Eye (tissue), 1 donor: Measurements from ENCODE around the gene SLFNL1.

Source experiments
- DNase-seq: peaks from one replicate; pipeline ENCODE4 v3.0.0-alpha.2; 2015

The SLFNL1 gene

GRCh38 chr1:40985875-40986274, 35.6 kb downstream of the SLFNL1 start:
- peak; percentile 22 for DNase-seq

DNA sequence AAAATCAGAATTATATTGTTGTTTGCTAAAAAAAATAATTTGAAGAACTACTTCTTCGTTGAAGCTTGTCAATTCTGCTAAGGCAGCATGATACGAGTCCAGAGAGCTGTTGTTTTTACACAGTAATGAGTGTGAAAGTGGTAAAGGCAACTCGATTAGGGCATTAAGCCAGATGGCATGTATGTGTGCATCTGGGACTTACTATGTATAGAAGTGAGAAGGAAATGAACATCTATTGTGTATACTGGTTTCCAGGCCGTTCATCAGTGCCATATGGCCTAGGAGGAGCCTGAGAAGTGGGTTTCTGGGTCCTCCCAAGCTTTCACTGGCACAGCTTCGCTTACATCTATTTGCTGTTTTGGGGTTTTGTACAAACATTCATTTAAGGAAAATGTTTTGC, 36.4 kb downstream of the SLFNL1 start:
- DNase-seq: peak; percentile 53

DNA sequence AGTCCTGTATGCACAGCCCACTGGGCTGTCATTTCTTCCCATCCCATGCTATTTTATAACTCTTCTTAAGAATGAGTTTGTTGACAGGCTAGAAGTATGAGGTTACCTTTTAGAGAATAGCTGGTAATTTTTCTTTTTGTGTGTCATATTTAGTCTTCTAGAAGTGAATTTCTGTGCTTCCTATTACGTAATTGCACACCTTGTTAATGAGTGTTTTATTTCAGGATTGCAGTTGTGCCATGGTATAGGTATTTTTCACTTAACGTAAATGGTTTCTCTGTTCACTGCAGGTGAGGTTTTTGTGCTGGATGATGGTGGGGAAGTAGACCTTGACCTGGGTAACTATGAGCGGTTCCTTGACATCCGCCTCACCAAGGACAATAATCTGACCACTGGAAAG, 37.0 kb downstream of the SLFNL1 start:
- DNase-seq: no peak

- DNase-seq: no peak
Measured at GRCh38 chr1:40984066-40984465, 37.5 kb downstream of the SLFNL1 start.

DNA sequence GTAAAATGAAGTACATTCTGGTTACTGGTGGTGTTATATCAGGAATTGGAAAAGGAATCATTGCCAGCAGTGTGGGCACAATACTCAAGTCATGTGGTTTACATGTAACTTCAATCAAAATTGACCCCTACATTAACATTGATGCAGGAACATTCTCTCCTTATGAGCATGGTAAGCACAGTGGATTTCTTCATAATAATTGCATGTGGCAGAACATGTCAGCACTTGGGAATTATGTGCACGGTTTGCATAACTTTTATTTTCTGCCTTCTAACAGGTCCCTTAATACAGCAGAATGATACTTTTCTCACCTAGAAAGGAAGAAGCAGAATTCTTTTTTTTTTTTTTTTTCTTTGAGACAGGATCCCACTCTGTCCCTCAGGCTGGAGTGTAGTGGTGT, 38.2 kb downstream of the SLFNL1 start:
- no peak for DNase-seq

DNA sequence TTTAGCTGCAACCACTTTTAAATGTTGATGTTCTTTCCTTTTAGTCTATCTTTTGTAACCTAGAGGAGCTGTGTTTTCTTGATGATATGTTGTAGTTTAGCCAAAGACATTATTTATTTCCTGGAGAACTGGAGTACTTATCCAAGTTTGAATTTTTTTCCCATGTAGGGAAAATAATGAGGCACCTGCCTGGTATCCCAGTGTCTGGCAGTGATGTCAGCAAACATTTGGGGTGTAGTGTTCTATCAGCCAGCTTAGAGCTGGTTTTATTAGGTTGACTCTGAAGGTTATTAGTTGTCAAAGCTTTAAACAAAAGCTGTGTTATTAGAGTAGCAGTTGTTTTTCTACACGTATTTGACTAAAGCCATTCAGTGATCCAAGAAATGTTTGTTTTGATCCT, 38.8 kb downstream of the SLFNL1 start:
- DNase-seq: no peak

DNA sequence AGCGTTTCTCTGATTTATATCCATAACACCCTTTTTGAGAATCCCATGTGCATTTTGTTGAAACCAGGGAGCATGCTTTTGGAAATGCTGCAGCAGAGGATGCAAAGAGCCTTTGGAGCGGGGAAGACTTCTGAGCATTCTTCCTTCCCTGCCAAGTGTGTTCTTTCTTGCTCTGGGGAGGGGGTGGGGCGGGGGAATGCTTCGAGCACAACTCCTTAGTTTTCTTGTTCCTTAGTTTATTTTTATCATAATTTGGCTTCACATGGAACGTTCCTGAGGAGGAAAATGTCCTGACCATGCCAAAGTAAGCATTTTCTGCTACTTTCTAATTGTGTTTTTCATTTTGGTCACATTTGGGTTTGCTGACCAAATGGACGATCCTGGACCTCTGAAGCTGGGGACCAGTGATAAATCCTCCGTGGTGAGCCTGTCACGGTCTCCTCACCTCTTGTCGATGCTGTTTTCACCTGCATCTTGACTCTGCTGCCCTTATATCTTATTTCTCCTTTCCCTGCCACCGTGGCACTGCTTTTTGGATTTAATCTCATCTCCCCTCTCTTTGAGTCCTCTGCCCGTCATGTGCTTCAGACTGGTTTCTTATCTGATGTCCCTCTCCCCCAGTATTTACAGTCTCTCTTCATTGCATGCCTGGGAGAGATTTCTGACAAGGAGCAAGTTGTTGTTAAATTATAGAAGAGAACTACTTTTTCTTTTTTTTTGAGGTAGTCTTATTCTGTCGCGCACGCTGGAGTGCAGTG, 39.7 kb downstream of the SLFNL1 start:
- DNase-seq: no peak

GRCh38 chr1:40980453-40981121, 40.9 kb downstream of the SLFNL1 start:
- peak; percentile 65 for DNase-seq

GRCh38 chr1:40980068-40980452, 41.5 kb downstream of the SLFNL1 start:
- no peak for DNase-seq

- DNase-seq: peak; percentile 98
Measured at GRCh38 chr1:40979241-40980067, 42.1 kb downstream of the SLFNL1 start, which contains the start of gene CTPS1. Gene CTPS1 (plus strand): TSS chr1:40979696. CDS start chr1:40983291, 3,595 bp downstream.

GRCh38 chr1:40978886-40979240, 42.7 kb downstream of the SLFNL1 start:
- no peak for DNase-seq

DNA sequence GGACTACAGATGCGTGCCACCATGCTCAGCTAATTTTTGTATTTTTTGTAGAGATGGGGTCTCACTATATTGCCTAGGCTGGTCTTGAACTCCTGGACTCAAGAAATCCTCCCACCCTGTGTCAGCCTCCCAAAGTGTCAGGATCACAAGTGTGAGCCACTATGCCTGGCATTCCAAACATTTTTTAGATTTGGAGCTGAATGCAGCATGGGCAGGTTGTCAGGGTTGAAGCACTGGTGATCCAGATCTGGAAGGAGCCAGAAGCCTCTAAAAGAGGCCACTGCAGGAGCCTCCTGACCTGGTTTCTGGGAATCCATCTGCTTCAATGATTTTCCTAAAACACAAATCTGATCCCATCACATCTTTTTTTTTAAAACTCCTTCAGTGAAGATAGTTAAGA, 43.8 kb downstream of the SLFNL1 start:
- DNase-seq: no peak

DNA sequence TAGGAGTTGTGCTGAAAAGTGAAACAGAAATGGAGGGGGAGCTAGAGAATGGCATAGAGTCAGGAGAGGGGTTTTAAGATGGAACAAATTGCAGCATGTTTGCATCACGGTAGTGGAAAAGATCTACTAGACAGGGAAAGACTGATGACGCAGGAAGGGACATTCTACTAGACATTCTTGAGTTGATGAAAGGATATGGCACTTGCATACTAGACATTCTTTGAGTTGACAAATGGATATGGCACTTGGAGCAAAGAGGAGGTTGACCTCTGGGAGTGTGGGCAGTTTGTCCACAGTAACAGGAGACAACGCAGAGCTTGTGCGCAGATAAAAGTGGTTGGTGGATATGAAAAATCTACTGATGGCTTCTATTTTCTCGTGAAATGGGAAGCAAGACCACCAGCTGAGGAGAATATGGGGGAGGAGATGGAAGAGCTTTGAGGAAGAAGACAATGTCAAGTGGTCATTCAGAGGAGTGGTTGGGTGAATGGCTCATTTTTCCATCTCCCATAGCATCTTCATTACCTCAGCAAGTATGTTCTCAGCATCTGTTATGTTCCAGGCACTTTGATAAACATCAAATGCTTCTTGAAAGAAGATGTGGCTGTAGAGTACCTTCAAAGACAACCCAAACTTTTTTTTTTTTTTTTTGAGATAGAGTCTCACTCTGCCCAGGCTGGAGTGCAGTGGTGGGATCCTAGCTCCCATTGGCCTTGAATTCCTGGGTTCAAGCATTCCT, 44.4 kb downstream of the SLFNL1 start:
- DNase-seq: no peak

DNA sequence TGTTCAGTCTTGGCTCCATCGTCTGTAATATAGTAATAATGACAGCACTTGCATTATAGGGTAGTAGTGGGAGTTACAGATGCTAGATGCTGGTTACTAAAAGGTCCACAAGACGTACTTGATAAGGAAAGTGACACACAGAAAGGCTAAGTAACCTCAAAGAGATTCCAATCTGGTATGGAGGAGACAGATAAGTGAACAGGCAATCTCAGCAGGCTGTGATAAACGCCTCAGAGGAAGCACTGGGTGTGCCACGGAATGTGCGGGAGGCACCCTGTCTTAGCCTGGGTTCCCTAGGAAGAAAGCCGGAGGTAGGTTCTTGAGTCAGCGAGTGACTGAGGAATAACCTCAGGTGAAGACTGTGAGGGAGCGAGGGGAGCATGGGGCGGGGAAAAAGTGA, 46.6 kb downstream of the SLFNL1 start:
- no peak for DNase-seq

- DNase-seq: no peak
Measured at GRCh38 chr1:40973912-40974311, 47.6 kb downstream of the SLFNL1 start.

- DNase-seq: no peak
Measured at GRCh38 chr1:40971966-40972365, 49.6 kb downstream of the SLFNL1 start.

DNA sequence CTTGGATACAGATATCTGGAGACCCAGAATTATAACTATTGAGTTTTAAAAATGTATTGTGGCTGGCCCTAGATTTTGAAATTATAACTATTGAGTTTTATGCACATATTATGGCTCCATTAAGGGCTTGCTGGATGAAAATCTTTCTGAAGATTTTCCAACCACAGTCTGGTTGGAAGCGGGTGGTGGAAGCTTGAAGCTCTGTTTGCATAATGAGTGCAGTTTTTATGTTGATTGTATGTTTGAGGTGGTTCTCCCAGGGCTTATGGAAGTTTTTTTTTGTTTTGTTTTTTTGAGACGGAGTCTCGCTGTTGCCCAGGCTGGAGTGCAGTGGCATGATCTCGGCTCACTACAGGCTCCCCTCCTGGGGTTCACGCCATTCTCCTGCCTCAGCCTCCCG, 52.1 kb downstream of the SLFNL1 start:
- DNase-seq: no peak

DNA sequence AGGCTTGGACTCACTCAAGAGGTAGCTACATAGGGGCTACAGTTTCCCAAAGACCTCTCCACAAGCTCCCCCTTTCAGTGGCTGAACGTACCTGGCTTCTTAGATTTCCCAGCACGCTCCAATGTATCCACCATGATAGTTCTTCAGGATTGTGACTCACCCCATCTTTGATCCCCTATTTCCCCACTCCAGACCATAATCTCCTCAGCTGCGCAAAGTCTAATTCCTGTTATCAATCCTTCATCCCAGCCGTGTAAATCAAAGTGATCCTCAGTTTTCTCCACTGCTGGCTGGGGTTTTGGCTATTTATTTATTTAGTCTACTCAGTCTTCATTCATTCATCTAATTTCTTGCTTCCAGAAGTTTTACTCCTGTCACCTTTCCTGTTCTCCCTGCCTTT, 55.1 kb downstream of the SLFNL1 start:
- no peak for DNase-seq
